Measurements from ENCODE around the gene AGBL5.

Gene AGBL5

GRCh38 chr2:27050996-27051901, at the start of gene AGBL5:
AGBL5 (plus strand) TSS chr2:27051668; CDS start chr2:27052959, 1,291 bp downstream.
- DNase-seq: peak; percentile 93

- DNase-seq: no peak
Measured at GRCh38 chr2:27001950-27002349, 49.5 kb upstream of the AGBL5 start.

- no peak for DNase-seq
Measured at GRCh38 chr2:27003007-27003406, 48.5 kb upstream of the AGBL5 start.

GRCh38 chr2:27003857-27004256, 47.6 kb upstream of the AGBL5 start:
- peak; percentile 45 for DNase-seq

GRCh38 chr2:27006602-27007415, 44.7 kb upstream of the AGBL5 start:
- no peak for DNase-seq

GRCh38 chr2:27007416-27008374, 43.8 kb upstream of the AGBL5 start:
- no peak for DNase-seq

- no peak for DNase-seq
Measured at GRCh38 chr2:27008678-27009077, 42.8 kb upstream of the AGBL5 start.

GRCh38 chr2:27009083-27009482, 42.4 kb upstream of the AGBL5 start:
- DNase-seq: no peak

GRCh38 chr2:27009716-27010115, 41.8 kb upstream of the AGBL5 start:
- DNase-seq: no peak

GRCh38 chr2:27010139-27010538, 41.3 kb upstream of the AGBL5 start:
- no peak for DNase-seq

GRCh38 chr2:27013738-27014137, 37.7 kb upstream of the AGBL5 start:
- DNase-seq: no peak

- no peak for DNase-seq
Measured at GRCh38 chr2:27014771-27015433, 36.6 kb upstream of the AGBL5 start.

- DNase-seq: peak; percentile 78
Measured at GRCh38 chr2:27016801-27017325, 34.6 kb upstream of the AGBL5 start.

GRCh38 chr2:27018142-27018541, 33.3 kb upstream of the AGBL5 start:
- no peak for DNase-seq

- DNase-seq: no peak
Measured at GRCh38 chr2:27019459-27019858, 32.0 kb upstream of the AGBL5 start.

- no peak for DNase-seq
Measured at GRCh38 chr2:27019931-27020855, 31.3 kb upstream of the AGBL5 start.

- peak; percentile 39 for DNase-seq
Measured at GRCh38 chr2:27021253-27022049, 30.0 kb upstream of the AGBL5 start.

GRCh38 chr2:27023740-27024139, 27.7 kb upstream of the AGBL5 start:
- DNase-seq: no peak

GRCh38 chr2:27024188-27024587, 27.3 kb upstream of the AGBL5 start:
- DNase-seq: no peak

GRCh38 chr2:27024812-27025211, 26.7 kb upstream of the AGBL5 start:
- no peak for DNase-seq

All from fibroblast of upper back skin (primary cell).